ENCODE measurements around the gene SMIM44. TPM values are rescaled to one million over a fixed set of nuclear protein-coding genes. Genes with fewer than 3 reads are reported as not detected.
A peak's percentile ranks its signal among the peaks of the same experiment; 100 is the strongest.

Gene SMIM44
- total RNA-seq, 3 donors from 2014 or later, result 1.1 to 5.5 (median 5.5) TPM

DNA sequence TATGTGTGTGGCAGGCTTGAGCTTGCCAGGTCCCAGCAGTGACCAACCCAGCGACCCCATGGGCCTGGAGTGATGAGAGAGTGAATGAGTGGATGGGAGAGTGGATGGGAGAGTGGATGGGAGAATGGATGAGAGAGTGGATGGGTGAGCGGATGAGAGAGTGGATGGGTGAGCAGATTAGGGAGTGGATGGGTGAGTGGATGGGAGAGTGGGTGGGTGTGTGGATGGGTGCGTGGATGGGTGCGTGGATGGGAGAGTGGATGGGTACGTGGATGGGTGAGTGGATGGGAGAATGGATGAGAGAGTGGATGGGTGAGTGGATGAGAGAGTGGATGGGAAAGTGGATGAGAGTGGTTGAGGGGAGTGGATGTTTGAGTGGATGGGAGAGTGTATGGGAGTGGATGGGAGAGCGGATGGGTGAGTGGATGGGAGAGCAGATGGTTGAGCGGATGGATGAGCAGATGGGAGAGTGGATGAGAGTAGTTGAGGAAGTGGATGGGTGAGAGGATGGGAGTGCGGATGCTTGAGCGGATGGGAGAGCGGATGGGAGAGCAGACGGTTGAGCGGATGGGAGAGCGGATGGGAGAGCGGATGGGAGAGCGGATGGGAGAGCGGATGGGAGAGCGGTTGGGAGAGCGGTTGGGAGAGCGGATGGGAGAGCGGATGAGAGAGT is 45.4 kb upstream of the SMIM44 start:
- TF ChIP-seq, protein P1, sequence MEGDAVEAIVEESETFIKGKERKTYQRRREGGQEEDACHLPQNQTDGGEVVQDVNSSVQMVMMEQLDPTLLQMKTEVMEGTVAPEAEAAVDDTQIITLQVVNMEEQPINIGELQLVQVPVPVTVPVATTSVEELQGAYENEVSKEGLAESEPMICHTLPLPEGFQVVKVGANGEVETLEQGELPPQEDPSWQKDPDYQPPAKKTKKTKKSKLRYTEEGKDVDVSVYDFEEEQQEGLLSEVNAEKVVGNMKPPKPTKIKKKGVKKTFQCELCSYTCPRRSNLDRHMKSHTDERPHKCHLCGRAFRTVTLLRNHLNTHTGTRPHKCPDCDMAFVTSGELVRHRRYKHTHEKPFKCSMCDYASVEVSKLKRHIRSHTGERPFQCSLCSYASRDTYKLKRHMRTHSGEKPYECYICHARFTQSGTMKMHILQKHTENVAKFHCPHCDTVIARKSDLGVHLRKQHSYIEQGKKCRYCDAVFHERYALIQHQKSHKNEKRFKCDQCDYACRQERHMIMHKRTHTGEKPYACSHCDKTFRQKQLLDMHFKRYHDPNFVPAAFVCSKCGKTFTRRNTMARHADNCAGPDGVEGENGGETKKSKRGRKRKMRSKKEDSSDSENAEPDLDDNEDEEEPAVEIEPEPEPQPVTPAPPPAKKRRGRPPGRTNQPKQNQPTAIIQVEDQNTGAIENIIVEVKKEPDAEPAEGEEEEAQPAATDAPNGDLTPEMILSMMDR (IDR thresholded peaks at IDR 0.05), result no peak
- Histone ChIP-seq H3K36me3 (ENCODE audit: low read depth) (peaks cover 5% of the 10 kb centered on the region), H3K9me3 (no peaks in the 10 kb centered on the region), H3K4me3 (no peak overlapping the region), H3K4me1 (ENCODE audit: low read depth) (no peaks in the 10 kb centered on the region)
- DNase-seq (no peak), ATAC-seq (no peak)
- intact Hi-C loops (cut with DNase I, micrococcal nuclease), result no loop called here

DNA sequence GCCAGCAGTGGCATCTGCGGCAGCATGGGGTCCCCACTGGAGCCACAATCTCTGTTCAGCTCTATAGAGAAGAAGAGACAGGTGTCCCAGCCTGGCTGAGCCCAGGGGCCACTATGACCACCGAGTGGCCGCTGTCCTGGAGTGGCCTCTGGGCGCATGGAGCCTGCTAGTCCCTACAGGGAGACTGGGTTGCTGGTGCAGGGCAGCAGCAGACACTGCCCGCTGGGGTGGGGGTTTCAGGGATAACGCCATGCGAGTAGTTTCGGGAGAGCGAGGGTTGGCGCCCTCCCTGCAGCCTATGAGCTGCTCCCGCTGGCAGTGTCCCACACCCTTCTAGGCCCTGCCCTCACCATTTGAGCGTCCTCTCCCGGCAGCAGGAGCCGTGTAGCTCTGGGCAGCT is 44.8 kb upstream of the SMIM44 start:
- intact Hi-C loops (cut with DNase I, micrococcal nuclease), result no loop called here
- H3K9me3 ChIP-seq, result no peaks in the 10 kb centered on the region
- no peaks in the 10 kb centered on the region for H3K4me1 ChIP-seq (ENCODE audit: low read depth)
- TF ChIP-seq, protein P1 (IDR thresholded peaks at IDR 0.05), result no peak
- H3K36me3 ChIP-seq (ENCODE audit: low read depth), result peaks cover 5% of the 10 kb centered on the region
- ATAC-seq (no peak), DNase-seq (no peak)
- H3K4me3 ChIP-seq, result no peak overlapping the region

DNA sequence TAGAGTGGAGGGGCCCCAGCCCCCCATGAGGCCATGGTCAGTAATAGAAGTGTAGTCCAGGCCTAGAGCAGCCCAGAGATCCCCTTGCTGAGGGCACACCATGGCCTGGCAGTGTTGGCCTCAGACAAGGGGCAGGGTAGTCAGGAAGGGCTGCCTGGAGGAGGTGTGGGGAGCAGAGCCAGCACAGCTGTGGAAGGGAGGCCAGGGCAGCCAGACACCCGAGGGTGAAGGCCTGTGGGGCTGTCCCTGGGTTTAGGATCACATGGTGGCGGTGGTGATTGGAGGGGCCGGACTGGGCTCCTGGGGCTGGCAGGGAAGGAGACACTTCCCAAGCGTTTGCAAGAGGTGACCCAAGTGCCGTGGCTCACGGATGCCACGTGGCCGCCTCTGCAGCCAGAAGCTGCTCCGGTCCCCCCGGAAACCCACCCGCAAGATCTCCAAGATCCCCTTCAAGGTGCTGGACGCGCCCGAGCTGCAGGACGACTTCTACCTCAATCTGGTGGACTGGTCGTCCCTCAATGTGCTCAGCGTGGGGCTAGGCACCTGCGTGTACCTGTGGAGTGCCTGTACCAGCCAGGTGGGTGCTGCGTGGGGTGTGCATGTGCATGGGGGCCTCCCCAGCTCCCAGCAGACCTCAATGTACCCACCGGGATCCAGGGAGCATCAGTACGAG is 44.1 kb upstream of the SMIM44 start:
- Histone ChIP-seq H3K9me3 (no peaks in the 10 kb centered on the region), H3K4me3 (no peak overlapping the region), H3K4me1 (ENCODE audit: low read depth) (no peaks in the 10 kb centered on the region), H3K36me3 (ENCODE audit: low read depth) (peaks cover 5% of the 10 kb centered on the region)
- intact Hi-C loops (cut with DNase I, micrococcal nuclease), result no loop called here
- TF ChIP-seq, protein P1 (IDR thresholded peaks at IDR 0.05), result no peak
- DNase-seq (peak in 1 of 3 donors; percentile 20), ATAC-seq (no peak)

DNA sequence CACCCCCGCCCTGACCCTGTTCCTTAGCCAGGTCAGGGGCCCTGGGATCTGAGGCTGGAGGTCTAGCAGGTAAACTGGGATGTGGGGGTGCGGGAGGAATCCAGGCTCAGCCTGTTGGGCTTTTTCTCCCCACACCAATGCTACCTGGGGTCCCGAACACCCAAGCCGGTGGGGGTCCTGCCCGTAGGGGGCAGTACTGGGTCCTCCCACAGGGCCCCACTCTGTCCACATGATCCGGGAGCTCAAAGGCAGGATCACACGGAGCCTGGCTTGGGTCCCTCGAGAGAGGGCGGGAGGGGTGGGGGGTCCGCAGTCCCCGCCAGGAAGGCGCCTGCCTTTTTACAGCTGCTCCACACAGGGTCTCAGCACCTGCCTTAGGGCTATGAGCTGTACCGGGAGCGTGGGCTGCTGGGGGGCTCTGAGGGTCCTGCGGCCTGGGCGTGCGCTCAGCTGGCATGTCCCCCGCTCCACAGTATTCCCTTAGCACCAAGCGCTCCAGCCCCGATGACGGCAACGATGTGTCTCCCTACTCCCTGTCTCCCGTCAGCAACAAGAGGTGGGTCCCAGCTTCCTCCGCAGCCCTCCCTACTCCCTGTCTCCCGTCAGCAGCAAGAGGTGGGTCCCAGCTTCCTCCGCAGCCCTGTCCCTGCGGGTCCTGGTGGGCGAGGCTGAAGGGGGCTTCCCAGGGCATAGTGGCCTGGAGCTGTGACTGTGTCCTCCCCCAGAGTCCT is 43.4 kb upstream of the SMIM44 start:
- H3K36me3 ChIP-seq (ENCODE audit: low read depth), result peaks cover 5% of the 10 kb centered on the region
- DNase-seq (peak in 1 of 3 donors; percentile 30), ATAC-seq (no peak)
- H3K4me1 ChIP-seq (ENCODE audit: low read depth), result no peaks in the 10 kb centered on the region
- no peaks in the 10 kb centered on the region for H3K9me3 ChIP-seq
- TF ChIP-seq, protein P1 (IDR thresholded peaks at IDR 0.05), result no peak
- no peak overlapping the region for H3K4me3 ChIP-seq
- intact Hi-C loops (cut with DNase I, micrococcal nuclease), result no loop called here

DNA sequence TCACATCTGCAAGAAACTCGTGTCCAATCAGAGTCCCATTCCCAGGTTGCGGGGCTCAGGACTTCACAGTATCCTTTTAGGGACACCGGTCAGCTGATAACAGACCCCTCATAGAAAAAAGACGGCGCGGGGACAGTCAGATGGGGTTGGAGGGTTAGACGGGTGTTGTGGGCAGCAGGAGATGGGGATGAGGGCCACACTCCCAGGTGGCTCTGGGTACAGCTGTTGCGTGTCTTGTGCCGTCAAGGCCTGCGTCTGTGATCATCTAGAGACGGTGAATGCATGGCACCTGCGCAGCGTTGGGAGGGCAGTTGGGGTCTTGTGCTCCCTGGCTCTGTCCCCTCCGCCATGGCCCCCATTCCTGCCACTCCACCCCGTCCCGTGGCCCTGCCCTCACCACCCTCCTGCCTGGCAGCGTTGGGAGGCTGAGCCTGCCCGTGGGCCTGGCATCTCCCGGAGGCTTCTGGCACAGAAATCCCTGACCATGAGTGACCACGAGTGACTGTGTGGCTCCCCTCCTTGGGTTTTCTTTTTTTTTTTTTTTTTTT is 41.7 kb upstream of the SMIM44 start:
- TF ChIP-seq, protein P1 (IDR thresholded peaks at IDR 0.05), result no peak
- DNase-seq, result peak in 1 of 3 donors; percentile 47
- intact Hi-C loops (cut with DNase I, micrococcal nuclease), result no loop called here
- Histone ChIP-seq H3K9me3 (no peaks in the 10 kb centered on the region), H3K4me3 (no peak overlapping the region), H3K36me3 (ENCODE audit: low read depth) (peaks cover 5% of the 10 kb centered on the region), H3K4me1 (ENCODE audit: low read depth) (no peaks in the 10 kb centered on the region)
- no peak for ATAC-seq
